Measurements from ENCODE around the gene VCAM1. TPM values are rescaled to one million over a fixed set of nuclear protein-coding genes. Genes with fewer than 3 reads are reported as not detected.

The VCAM1 gene
- total RNA-seq, 4 donors from 2014 or later = 1.4 to 11.1 (median 4.5) TPM

GRCh38 chr1:100769323-100769722, 49.8 kb downstream of the VCAM1 start:
- H3K36me3 ChIP-seq = no peaks in the 10 kb centered on the region
- WGBS, 2 donors = 94 to 97% methylated on average over 2 of the region's 2 CpGs
- H3K9me3 ChIP-seq = no peaks in the 10 kb centered on the region
- H3K27ac ChIP-seq = no peak overlapping the region
- intact Hi-C loops (cut with DNase I) = no loop called here
- H3K27me3 ChIP-seq = no peaks in the 10 kb centered on the region
- DNase-seq = no peak
- H3K4me3 ChIP-seq (replicated peaks in 1 of 3) = no peak overlapping the region
- TF ChIP-seq CTCF (IDR thresholded peaks at IDR 0.05) (no peak), POLR2A (IDR thresholded peaks at IDR 0.05) (no peak)
- H3K4me1 ChIP-seq = no peaks in the 10 kb centered on the region

GRCh38 chr1:100769906-100770646, 50.5 kb downstream of the VCAM1 start:
- 45 to 54% methylated on average over 4 of the region's 4 CpGs for WGBS, 2 donors
- H3K4me1 ChIP-seq = no peaks in the 10 kb centered on the region
- no peaks in the 10 kb centered on the region for H3K9me3 ChIP-seq
- TF ChIP-seq CTCF (IDR thresholded peaks at IDR 0.05) (no peak), POLR2A (IDR thresholded peaks at IDR 0.05) (no peak)
- H3K27ac ChIP-seq = no peak overlapping the region
- no peak for DNase-seq
- no peak overlapping the region for H3K4me3 ChIP-seq (replicated peaks in 1 of 3)
- intact Hi-C loops (cut with DNase I) = no loop called here
- H3K36me3 ChIP-seq = no peaks in the 10 kb centered on the region
- H3K27me3 ChIP-seq = no peaks in the 10 kb centered on the region

- no peaks in the 10 kb centered on the region for H3K36me3 ChIP-seq
- no peaks in the 10 kb centered on the region for H3K9me3 ChIP-seq
- no peaks in the 10 kb centered on the region for H3K4me1 ChIP-seq
- H3K27me3 ChIP-seq = no peaks in the 10 kb centered on the region
- no peak overlapping the region for H3K4me3 ChIP-seq (replicated peaks in 1 of 3)
- no peak for TF ChIP-seq POLR2A (IDR thresholded peaks at IDR 0.05)
- 80 to 83% methylated on average over 3 of the region's 3 CpGs for WGBS, 2 donors
- no peak for DNase-seq
- intact Hi-C loops (cut with DNase I) = no loop called here
- H3K27ac ChIP-seq = no peak overlapping the region
Measured at GRCh38 chr1:100773444-100773843, 53.9 kb downstream of the VCAM1 start.

GRCh38 chr1:100774370-100774769, 54.8 kb downstream of the VCAM1 start:
- no peak for DNase-seq
- TF ChIP-seq POLR2A (IDR thresholded peaks at IDR 0.05) = no peak

GRCh38 chr1:100775483-100775882, 55.9 kb downstream of the VCAM1 start:
- Histone ChIP-seq H3K36me3 (no peaks in the 10 kb centered on the region), H3K9me3 (no peaks in the 10 kb centered on the region), H3K27me3 (no peaks in the 10 kb centered on the region), H3K4me1 (no peaks in the 10 kb centered on the region), H3K27ac (no peak overlapping the region), H3K4me3 (replicated peaks in 1 of 3) (no peak overlapping the region)
- intact Hi-C loops (cut with DNase I) = no loop called here
- no peak for DNase-seq
- TF ChIP-seq POLR2A (IDR thresholded peaks at IDR 0.05) (no peak), CTCF (IDR thresholded peaks at IDR 0.05) (no peak)
- 91 to 92% methylated on average over 4 of the region's 4 CpGs for WGBS, 2 donors

More at GRCh38 chr1:100774370-100774769, 54.8 kb downstream of the VCAM1 start:
- intact Hi-C loops (cut with DNase I) = no loop called here
- no peak overlapping the region for H3K27ac ChIP-seq
- H3K36me3 ChIP-seq = no peaks in the 10 kb centered on the region
- WGBS, 2 donors = 86 to 89% methylated on average over 1 of the region's 1 CpG
- H3K4me3 ChIP-seq (replicated peaks in 1 of 3) = no peak overlapping the region
- no peaks in the 10 kb centered on the region for H3K4me1 ChIP-seq
- H3K27me3 ChIP-seq = no peaks in the 10 kb centered on the region
- H3K9me3 ChIP-seq = no peaks in the 10 kb centered on the region

GRCh38 chr1:100778748-100779147, 59.2 kb downstream of the VCAM1 start:
- H3K9me3 ChIP-seq = no peaks in the 10 kb centered on the region
- H3K27me3 ChIP-seq = no peaks in the 10 kb centered on the region
- no peak for DNase-seq
- H3K36me3 ChIP-seq = no peaks in the 10 kb centered on the region
- intact Hi-C loops (cut with DNase I) = no loop called here
- no peak overlapping the region for H3K27ac ChIP-seq
- TF ChIP-seq POLR2A (IDR thresholded peaks at IDR 0.05) (no peak), CTCF (IDR thresholded peaks at IDR 0.05) (no peak)
- no peaks in the 10 kb centered on the region for H3K4me1 ChIP-seq
- no peak overlapping the region for H3K4me3 ChIP-seq (replicated peaks in 1 of 3)
